Loucy (cell line): ENCODE results near the gene ERFL.

Experiments used
- EZH2phosphoT487 ChIP-seq: fragments of 200-600 bp; IDR thresholded peaks from 2 replicates; pipeline ENCODE4 v1.6.1; 2018; ENCODE audit warnings: antibody characterized with exemption, mild to moderate bottlenecking, moderate library complexity, borderline replicate concordance
- TF ChIP-seq, protein P1 (sequence below): fragments of 200-600 bp; sonication (generic); conservative IDR thresholded peaks from 2 replicates; pipeline ENCODE4 v1.5.1; 2014; ENCODE audit warnings: mild to moderate bottlenecking, antibody characterized with exemption, low read length

DNA sequence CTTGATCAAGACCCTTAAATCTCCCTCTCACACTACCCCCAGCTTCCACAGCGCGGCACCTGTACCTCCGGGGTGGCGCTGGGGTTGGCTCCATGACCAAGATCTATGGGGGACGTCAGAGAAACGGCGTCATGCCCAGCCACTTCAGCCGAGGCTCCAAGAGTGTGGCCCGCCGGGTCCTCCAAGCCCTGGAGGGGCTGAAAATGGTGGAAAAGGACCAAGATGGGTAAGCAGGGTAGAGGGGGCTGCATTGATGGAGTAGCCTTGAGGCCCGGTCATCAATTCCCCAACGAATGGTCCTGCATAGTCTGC lies 59.3 kb downstream of the ERFL start:
- TF ChIP-seq, protein P1, sequence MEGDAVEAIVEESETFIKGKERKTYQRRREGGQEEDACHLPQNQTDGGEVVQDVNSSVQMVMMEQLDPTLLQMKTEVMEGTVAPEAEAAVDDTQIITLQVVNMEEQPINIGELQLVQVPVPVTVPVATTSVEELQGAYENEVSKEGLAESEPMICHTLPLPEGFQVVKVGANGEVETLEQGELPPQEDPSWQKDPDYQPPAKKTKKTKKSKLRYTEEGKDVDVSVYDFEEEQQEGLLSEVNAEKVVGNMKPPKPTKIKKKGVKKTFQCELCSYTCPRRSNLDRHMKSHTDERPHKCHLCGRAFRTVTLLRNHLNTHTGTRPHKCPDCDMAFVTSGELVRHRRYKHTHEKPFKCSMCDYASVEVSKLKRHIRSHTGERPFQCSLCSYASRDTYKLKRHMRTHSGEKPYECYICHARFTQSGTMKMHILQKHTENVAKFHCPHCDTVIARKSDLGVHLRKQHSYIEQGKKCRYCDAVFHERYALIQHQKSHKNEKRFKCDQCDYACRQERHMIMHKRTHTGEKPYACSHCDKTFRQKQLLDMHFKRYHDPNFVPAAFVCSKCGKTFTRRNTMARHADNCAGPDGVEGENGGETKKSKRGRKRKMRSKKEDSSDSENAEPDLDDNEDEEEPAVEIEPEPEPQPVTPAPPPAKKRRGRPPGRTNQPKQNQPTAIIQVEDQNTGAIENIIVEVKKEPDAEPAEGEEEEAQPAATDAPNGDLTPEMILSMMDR = no peak
- no peak for TF ChIP-seq EZH2phosphoT487
